ENCODE measurements around the gene FBXL13.

DNA sequence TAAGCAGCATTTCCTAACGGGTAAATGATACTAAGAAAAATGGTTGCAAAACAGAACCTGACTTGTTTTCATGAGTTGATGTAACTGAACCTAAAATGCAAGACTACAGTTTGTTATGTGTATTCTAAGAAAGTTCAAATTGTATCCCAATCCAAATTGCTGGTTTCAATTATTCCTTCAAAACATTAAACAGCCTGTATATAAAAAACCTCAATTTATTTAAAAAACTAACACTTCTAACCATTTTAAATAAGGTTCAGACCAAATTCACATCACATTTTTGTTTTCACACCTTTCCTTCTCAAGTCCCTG lies 80.9 kb downstream of the FBXL13 start:
- TF ChIP-seq TAF1 (IDR thresholded peaks at IDR 0.05; ENCODE audit: borderline replicate concordance, low read depth, low read length) (no peak), MXI1 (IDR thresholded peaks at IDR 0.05; ENCODE audit: low read depth, low read length) (no peak), GABPA (IDR thresholded peaks at IDR 0.05; ENCODE audit: low read depth) (no peak), POLR2AphosphoS5 (IDR thresholded peaks at IDR 0.05; ENCODE audit: low read depth, low read length) (no peak), MEF2A (IDR thresholded peaks at IDR 0.05; ENCODE audit: borderline replicate concordance, low read depth) (no peak), SIN3A (IDR thresholded peaks at IDR 0.05; ENCODE audit: borderline replicate concordance, low read depth, low read length) (no peak), EZH2phosphoT487 (IDR thresholded peaks at IDR 0.05; ENCODE audit: borderline replicate concordance, low read depth) (no peak)
- TF ChIP-seq, protein P1, sequence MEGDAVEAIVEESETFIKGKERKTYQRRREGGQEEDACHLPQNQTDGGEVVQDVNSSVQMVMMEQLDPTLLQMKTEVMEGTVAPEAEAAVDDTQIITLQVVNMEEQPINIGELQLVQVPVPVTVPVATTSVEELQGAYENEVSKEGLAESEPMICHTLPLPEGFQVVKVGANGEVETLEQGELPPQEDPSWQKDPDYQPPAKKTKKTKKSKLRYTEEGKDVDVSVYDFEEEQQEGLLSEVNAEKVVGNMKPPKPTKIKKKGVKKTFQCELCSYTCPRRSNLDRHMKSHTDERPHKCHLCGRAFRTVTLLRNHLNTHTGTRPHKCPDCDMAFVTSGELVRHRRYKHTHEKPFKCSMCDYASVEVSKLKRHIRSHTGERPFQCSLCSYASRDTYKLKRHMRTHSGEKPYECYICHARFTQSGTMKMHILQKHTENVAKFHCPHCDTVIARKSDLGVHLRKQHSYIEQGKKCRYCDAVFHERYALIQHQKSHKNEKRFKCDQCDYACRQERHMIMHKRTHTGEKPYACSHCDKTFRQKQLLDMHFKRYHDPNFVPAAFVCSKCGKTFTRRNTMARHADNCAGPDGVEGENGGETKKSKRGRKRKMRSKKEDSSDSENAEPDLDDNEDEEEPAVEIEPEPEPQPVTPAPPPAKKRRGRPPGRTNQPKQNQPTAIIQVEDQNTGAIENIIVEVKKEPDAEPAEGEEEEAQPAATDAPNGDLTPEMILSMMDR (IDR thresholded peaks at IDR 0.05) = no peak
- TF ChIP-seq, protein P2, sequence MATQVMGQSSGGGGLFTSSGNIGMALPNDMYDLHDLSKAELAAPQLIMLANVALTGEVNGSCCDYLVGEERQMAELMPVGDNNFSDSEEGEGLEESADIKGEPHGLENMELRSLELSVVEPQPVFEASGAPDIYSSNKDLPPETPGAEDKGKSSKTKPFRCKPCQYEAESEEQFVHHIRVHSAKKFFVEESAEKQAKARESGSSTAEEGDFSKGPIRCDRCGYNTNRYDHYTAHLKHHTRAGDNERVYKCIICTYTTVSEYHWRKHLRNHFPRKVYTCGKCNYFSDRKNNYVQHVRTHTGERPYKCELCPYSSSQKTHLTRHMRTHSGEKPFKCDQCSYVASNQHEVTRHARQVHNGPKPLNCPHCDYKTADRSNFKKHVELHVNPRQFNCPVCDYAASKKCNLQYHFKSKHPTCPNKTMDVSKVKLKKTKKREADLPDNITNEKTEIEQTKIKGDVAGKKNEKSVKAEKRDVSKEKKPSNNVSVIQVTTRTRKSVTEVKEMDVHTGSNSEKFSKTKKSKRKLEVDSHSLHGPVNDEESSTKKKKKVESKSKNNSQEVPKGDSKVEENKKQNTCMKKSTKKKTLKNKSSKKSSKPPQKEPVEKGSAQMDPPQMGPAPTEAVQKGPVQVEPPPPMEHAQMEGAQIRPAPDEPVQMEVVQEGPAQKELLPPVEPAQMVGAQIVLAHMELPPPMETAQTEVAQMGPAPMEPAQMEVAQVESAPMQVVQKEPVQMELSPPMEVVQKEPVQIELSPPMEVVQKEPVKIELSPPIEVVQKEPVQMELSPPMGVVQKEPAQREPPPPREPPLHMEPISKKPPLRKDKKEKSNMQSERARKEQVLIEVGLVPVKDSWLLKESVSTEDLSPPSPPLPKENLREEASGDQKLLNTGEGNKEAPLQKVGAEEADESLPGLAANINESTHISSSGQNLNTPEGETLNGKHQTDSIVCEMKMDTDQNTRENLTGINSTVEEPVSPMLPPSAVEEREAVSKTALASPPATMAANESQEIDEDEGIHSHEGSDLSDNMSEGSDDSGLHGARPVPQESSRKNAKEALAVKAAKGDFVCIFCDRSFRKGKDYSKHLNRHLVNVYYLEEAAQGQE (IDR thresholded peaks at IDR 0.05; ENCODE audit: low read depth, low read length) = no peak
